GM12878 (cell line): ENCODE data around the gene STX7. TPM values are rescaled to one million over a fixed set of nuclear protein-coding genes. Genes with fewer than 3 reads are reported as not detected.

Source experiments
- ATAC-seq: fragments of 200-7000 bp; cut with Tn5 transposase; 3 replicates; pipeline ENCODE4 v1.9.1; 2020; ENCODE audit warnings: mild to moderate bottlenecking, moderate library complexity
- BruUV-seq: library from RNA; stranded (reverse); fragments of 400-500 nt; replicated peaks from 2 replicates; lab custom pipeline; 2021; lab: Mats Ljungman, UMichigan
- CTCF ChIA-PET: fragments of 300-600 bp; sonication (Branson Sonifier 250); formaldehyde crosslinking; extraction: SDS; loops from one replicate; lab custom pipeline; 2021; ENCODE audit warnings: inconsistent platforms; lab: Yijun Ruan, JAX
- POLR2A ChIA-PET: fragments of 350-600 bp; formaldehyde crosslinking; extraction: SDS; loops from one replicate; lab custom pipeline; 2021; ENCODE audit warnings: inconsistent platforms; lab: Charles Lee
- RAD21 ChIA-PET: fragments of 300-600 bp; sonication (Branson Sonifier 250); formaldehyde crosslinking; loops from one replicate; lab custom pipeline; 2023; ENCODE audit warnings: antibody characterized with exemption; ENCODE audit not compliant: unreplicated experiment; lab: Charles Lee
- SMC1A ChIA-PET: fragments of 300-600 bp; sonication (Branson Sonifier 250); formaldehyde crosslinking; loops from one replicate; lab custom pipeline; 2023; ENCODE audit not compliant: unreplicated experiment, uncharacterized antibody; lab: Charles Lee
- DNase-seq: peaks from one replicate; pipeline ENCODE4 v3.0.0-alpha.2; 2011; ENCODE audit warnings: low read depth, low spot score
- FAIRE-seq: peaks from 3 replicates; lab custom pipeline; 2011; peaks lifted over from hg19 to GRCh38; lab: Jason Lieb, UNC
- H2AFZ ChIP-seq: 2 replicates; pipeline ENCODE4 v1.6.0; 2011; ENCODE audit warnings: low read depth, low read length, control low read depth; ENCODE audit not compliant: control insufficient read depth
- H3K27ac ChIP-seq: 2 replicates; pipeline ENCODE4 v1.5.1; 2011; ENCODE audit warnings: control low read depth; ENCODE audit not compliant: control insufficient read depth, insufficient read depth
- H3K27me3 ChIP-seq, 2 experiments: replicated peaks in 1 of 2; 2 replicates each; pipeline versions ENCODE4 v1.6.0 to v1.6.1; 2011; ENCODE audit warnings: low read length in 1 of 2; ENCODE audit not compliant: control insufficient read depth in 2 of 2, insufficient read depth in 2 of 2
- H3K36me3 ChIP-seq, 2 experiments: 2 replicates each; pipeline ENCODE4 v1.5.1; 2011; ENCODE audit warnings: low read length in 1 of 2; ENCODE audit not compliant: control insufficient read depth in 2 of 2, insufficient read depth in 2 of 2
- H3K4me1 ChIP-seq: 2 replicates; pipeline ENCODE4 v1.6.1; 2011; ENCODE audit warnings: mild to moderate bottlenecking, low read length, moderate library complexity, mixed read lengths; ENCODE audit not compliant: control insufficient read depth, insufficient read depth
- H3K4me2 ChIP-seq: 2 replicates; pipeline ENCODE4 v1.6.0; 2011; ENCODE audit warnings: control low read depth; ENCODE audit not compliant: control insufficient read depth, insufficient read depth
- H3K4me3 ChIP-seq: fragments of 200-600 bp; sonication (generic); 2 replicates; pipeline ENCODE4 v1.5.1; 2016
- H3K79me2 ChIP-seq: 2 replicates; pipeline ENCODE4 v1.6.0; 2011; ENCODE audit warnings: low read length; ENCODE audit not compliant: control insufficient read depth, insufficient read depth
- H3K9ac ChIP-seq: 2 replicates; pipeline ENCODE4 v1.8.0; 2011; ENCODE audit warnings: low read length, control low read depth, mixed read lengths; ENCODE audit not compliant: control insufficient read depth, insufficient read depth
- H3K9me3 ChIP-seq: replicated peaks from 3 replicates; pipeline ENCODE4 v1.5.1; 2011; ENCODE audit warnings: mild to moderate bottlenecking, low read length; ENCODE audit not compliant: control insufficient read depth, insufficient read depth
- H4K20me1 ChIP-seq: 2 replicates; pipeline ENCODE4 v1.6.0; 2011; ENCODE audit not compliant: control insufficient read depth, insufficient read depth
- CHD2 ChIP-seq: IDR thresholded peaks from 2 replicates; pipeline ENCODE4 v1.6.1; 2011; ENCODE audit warnings: low read depth, low read length, improper control_type of control experiment, borderline replicate concordance
- MAX ChIP-seq: IDR thresholded peaks from 2 replicates; pipeline ENCODE4 v1.6.1; 2012; ENCODE audit warnings: low read depth, low read length, improper control_type of control experiment
- MEF2B ChIP-seq: fragments of 450-650 bp; IDR thresholded peaks from 2 replicates; pipeline ENCODE4 v1.6.1; 2018; ENCODE audit warnings: mild to moderate bottlenecking, moderate library complexity; ENCODE audit not compliant: partially characterized antibody, poor library complexity, severe bottlenecking
- PAX5 ChIP-seq: IDR thresholded peaks from 2 replicates; pipeline ENCODE4 v1.6.1; 2011; ENCODE audit warnings: low read depth, low read length, borderline replicate concordance
- PKNOX1 ChIP-seq: fragments of 450-650 bp; IDR thresholded peaks from 2 replicates; pipeline ENCODE4 v1.6.1; 2016; ENCODE audit warnings: mild to moderate bottlenecking
- TBL1XR1 ChIP-seq: IDR thresholded peaks from 2 replicates; pipeline ENCODE4 v1.6.1; 2012; ENCODE audit warnings: low read depth, low read length, improper control_type of control experiment
- ZNF217 ChIP-seq: fragments of 450-650 bp; IDR thresholded peaks from 2 replicates; pipeline ENCODE4 v1.6.1; 2017; ENCODE audit warnings: antibody characterized with exemption, mild to moderate bottlenecking
- WGBS: methylation state at CpG from one replicate; pipeline ENCODE4 v1.1.6; 2016; ENCODE audit warnings: low lambda C conversion rate; ENCODE audit not compliant: insufficient replicate concordance, insufficient coverage; ENCODE audit errors: missing lambda C conversion rate; 5-methylcytosine and 5-hydroxymethylcytosine counted together
- in situ Hi-C: fragments of 300-500 bp; cut with MboI; formaldehyde crosslinking; loops from 9 replicates; pipeline ENCODE4 v1.14.3; 2018; ENCODE audit warnings: mixed read lengths
- intact Hi-C: fragments of 100-400 bp; cut with micrococcal nuclease; formaldehyde crosslinking; loops from one replicate; pipeline ENCODE4 v1.14.2; 2022; ENCODE audit not compliant: unreplicated experiment
- polyA plus RNA-seq, 11 experiments: library from polyadenylated mRNA; depleted of rRNA in 4 of 11; unstranded in 6 of 11; stranded (reverse) in 5 of 11; fragments of >200 nt; fragmentation: Nextera tagmentation in 4 of 11; fragmentation: Illumina TruSeq in 1 of 11; extraction: Ambion mirVana in 4 of 11; extraction: Trizol in 1 of 11; gene quantifications; 1 replicate in 1 of 11; 2 replicates in 10 of 11; pipeline versions ENCODE4 v1.2.1 to v1.2.3, GENCODE V29; 2011 to 2016; ENCODE audit warnings: inconsistent platforms in 2 of 11, missing spikeins in 2 of 11, low read depth in 1 of 11
- total RNA-seq, 4 experiments: library from RNA; depleted of rRNA in 3 of 4; stranded (reverse); fragments of >200 nt in 3 of 4; fragmentation: Illumina TruSeq in 1 of 4; extraction: Trizol in 1 of 4; gene quantifications; 2 replicates each; pipeline versions ENCODE4 v1.2.1 to v1.2.3, GENCODE V29; 2013 to 2021

The STX7 gene
- total and polyA plus RNA-seq, 10 of the 15 experiments (the other 5 are each of a cell fraction or from before 2014, with no cell fraction given): 26.5 to 75.5 (median 51.3) TPM

- Histone ChIP-seq H3K4me3 (no peak overlapping the region), H3K4me1 (no peaks in the 10 kb centered on the region), H3K27ac (no peak overlapping the region), H3K9me3 (no peaks in the 10 kb centered on the region), H3K27me3 (no peaks in the 10 kb centered on the region; a peak in 1 of 4 replicates), H3K9ac (no peak overlapping the region), H3K4me2 (no peak overlapping the region), H3K79me2 (no peaks in the 10 kb centered on the region), H2AFZ (no peak overlapping the region), H3K36me3 (no peaks in the 10 kb centered on the region), H4K20me1 (no peaks in the 10 kb centered on the region)
- SMC1A ChIA-PET: interaction anchor here (1.1 to 2.4 kb wide), 2 partner anchors 31 to 252 kb away, joined by 3 to 11 read pairs; no protein-coding TSS in a partner anchor
- no peak for DNase-seq
- CTCF ChIA-PET: interaction anchor here (0.6 to 4.3 kb wide), 9 partner anchors 9 to 434 kb away, joined by 3 to 20 read pairs (median 3); partner anchors contain the start of genes SLC18B1 and STX7
- WGBS: 26% methylated on average over 6 of the region's 6 CpGs
- RAD21 ChIA-PET: interaction anchor here (1.4 kb wide), 1 partner anchor 248 kb away, joined by 5 read pairs; no protein-coding TSS in a partner anchor
- POLR2A ChIA-PET: no interaction called here
- no peak for ATAC-seq
- in situ Hi-C loops (loop anchor here (10.0 kb wide), 1 partner anchor 267 kb away; the partner anchor contains the start of gene SLC18B1), intact Hi-C loops (loop anchor here (5.0 kb wide), 1 partner anchor 120 kb away; no protein-coding TSS in a partner anchor)
- no TSS peak for BruUV-seq
- TF ChIP-seq ZNF217: no peak
- no peak for TF ChIP-seq CHD2
- TF ChIP-seq PAX5: no peak
- no peak for TF ChIP-seq TBL1XR1
- no peak for TF ChIP-seq PKNOX1
- peak; percentile 61 for TF ChIP-seq MEF2B
- TF ChIP-seq MAX: no peak
- FAIRE-seq: no peak
Measured at GRCh38 chr6:132527791-132528190, 14.9 kb upstream of the STX7 start.
